Activated CD8-positive, alpha-beta memory T cell treated with anti-CD3 and anti-CD28 coated beads, Interleukin-2, amount 50 U/mL, for 24 hours (primary cell): ENCODE measurements around the gene ORAI2.
"Not testable (repeated sequence)": the region's sequence is repeated elsewhere in the genome, so short reads cannot be mapped to it uniquely, and the experiment has no call there.

Experiments used
- DNase-seq: peaks from one replicate; pipeline ENCODE4 v3.0.0-alpha.2; 2020; ENCODE audit errors: extremely low read depth

ORAI2 gene

DNA sequence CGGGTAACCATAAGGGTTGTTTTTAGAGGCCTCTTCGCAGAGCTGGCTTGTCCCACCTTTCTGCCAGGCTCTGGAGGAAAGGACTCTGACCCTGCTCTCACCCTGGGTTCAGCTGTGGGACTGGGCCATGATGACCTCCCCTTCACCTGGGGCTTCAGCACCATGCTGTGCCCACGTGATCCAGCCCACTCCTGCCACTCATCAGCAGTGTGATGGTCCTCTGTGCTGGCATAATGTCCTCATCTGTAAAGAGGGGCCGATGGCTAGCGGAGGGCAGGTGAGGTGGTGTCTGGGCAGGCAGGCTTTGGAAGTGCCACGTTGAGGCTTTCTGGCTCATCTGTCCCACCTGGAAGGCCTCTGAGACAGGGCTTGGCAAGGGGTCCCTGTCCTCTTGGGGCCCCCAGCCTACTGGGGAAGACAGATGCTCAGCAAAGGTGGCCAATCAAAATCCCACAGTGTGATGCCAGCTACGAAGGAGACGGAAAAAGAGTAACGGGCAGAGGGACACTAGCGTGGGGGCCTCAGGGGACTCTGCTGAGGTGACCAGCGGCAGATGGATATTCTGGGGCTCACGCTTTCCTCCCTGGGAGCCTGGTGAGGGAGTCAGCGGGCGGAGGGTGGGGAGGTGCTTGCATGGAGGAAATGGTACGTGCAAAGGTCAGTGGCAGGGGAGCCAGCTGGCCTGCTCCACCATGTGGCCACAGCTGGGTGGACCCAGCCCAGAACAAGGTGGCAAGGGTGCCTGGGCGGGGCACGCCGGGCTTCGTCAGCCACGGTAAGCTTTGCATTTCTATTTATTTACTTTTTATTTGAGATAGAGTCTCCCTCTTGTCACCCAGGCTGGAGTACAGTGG lies 36.8 kb downstream of the ORAI2 start:
- no peak for DNase-seq

DNA sequence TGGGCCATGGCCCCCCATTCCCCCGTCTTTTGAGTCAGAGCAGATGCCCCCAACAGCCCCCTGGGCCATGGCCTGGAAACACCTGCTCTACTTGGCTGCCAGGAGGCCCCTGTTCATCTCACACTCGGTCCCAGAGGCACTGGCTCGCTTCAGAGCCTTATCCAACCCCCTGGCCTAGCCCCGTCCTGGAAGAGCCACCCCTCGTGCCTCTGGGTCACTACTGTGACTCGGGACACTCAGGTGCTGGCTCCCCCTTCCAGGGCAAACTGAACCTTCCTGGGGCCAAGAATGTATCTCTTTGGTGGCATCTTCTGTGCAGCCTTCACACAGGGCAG lies 38.4 kb downstream of the ORAI2 start:
- no peak for DNase-seq

DNA sequence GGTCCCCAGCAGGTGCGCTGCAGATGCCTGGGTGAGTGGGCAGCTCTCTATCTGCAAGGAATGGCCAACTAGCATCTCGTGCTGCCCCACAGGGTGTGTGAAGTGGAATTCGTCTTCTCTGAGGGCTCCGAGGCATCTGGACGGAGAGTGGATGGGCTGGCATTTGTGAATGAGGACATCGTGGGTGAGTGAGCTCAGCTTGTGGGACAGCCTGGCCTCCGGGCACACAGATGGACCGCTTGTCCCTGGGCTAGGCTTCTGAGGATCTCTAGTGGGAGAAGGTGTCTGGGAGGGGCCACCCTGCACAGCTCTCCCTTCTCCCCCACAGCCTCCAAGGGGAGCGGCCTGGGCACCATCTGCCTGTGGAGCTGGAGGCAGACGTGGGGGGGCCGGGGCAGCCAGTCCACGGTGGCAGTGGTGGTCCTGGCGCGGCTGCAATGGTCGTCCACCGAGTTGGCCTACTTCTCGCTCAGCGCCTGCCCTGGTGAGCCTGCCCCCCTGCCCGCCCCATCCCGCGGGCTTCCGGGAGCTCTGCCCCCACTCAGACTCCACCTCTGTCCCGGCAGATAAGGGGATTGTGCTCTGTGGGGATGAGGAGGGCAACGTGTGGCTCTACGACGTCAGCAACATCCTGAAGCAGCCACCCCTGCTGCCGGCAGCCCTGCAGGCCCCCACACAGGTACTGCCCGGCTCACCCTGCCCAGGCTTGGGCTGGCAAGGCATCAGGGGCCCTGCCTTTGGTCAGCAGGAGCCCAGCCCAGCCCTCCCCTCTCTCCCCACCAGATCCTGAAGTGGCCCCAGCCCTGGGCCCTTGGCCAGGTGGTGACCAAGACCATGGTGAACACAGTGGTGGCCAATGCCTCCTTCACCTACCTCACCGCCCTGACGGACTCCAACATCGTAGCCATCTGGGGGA lies 39.0 kb downstream of the ORAI2 start:
- DNase-seq, result no peak

DNA sequence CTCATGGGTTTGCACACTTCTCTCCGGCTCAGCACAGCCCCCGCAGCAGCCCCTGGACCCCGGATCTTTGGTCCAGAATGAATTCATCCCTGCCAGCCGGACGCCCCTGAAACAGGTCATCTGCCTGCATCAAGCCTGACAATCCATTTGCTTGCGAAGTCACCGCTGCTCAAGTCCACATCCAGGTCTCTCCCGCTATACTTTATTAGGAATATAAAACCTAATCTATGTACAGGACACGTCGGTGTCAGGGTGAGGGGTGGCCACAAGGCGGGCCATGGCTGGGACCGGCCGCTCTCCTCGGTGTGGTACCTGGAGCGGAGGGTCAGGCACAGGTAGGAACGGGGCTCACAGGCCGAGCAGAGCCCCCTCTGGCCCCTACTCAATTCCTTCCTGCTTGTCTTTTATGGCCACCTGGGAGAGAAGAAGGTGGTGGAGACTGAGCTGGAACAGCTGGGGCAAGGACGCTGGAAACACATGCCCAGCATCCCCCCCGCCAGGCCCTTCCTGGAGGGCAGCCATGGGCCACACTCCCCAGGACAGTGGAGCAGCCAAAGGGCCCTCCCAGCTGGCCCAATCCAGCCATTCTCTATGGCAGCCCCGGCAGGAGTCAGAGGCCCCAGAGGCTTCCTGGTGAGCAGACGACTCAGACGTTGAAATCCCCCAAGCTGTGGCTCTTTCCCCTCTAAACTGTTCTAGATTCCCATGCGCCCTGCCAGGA lies 40.1 kb downstream of the ORAI2 start:
- DNase-seq, result no peak

DNA sequence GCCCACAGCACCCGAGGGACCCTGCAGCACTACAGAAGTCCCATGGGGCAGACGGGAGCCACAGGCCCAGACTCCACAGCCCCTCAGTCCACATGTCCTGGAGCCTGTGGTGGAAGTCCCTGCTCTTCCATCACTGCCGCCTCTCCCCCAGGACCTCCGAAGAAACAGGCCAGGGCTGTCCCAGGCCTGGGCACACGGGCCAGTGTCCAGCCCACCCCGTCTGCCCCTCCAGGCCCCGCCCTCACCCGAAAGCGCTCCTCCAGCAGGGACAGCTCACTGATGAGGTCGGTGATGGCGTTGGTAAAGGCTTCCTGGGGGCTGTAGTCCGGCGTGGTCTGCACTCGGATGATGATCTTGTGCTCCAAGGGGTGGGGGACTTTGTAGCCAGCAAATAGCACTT lies 40.7 kb downstream of the ORAI2 start:
- not testable (repeated sequence) for DNase-seq

DNA sequence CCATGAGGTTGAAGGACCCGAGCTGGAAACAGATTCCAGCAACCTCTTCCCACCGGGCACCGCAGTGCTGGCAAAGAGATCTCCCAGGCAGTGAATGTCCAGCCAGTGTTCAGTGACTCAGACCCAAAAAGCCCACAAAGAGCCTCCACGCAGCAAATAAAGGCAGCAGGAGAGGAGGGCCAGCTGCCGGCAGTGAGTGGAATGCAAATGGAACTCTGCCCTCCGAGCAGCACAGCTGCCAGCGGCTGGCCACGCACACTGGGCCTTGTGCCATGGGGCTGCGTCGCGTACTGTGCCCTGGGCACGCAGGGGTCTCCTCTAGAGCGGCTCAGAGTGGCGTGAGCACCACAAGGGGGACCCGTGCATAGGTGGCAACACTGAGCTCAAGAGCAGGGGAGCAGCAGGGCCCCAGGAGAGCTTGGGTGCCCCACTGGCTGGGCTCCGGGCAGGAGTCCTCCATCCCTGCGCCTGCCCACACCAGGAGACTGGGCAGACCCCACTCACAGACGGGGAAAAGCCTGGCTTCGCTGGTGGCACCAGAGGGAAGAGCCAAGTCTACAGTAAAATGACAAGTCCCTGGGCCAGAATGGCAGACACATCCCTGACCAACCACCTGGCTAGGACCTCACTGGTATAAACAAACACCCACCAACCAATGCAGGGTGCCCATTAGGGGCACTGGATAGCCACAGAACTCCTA lies 41.5 kb downstream of the ORAI2 start:
- DNase-seq, result not testable (repeated sequence)

DNA sequence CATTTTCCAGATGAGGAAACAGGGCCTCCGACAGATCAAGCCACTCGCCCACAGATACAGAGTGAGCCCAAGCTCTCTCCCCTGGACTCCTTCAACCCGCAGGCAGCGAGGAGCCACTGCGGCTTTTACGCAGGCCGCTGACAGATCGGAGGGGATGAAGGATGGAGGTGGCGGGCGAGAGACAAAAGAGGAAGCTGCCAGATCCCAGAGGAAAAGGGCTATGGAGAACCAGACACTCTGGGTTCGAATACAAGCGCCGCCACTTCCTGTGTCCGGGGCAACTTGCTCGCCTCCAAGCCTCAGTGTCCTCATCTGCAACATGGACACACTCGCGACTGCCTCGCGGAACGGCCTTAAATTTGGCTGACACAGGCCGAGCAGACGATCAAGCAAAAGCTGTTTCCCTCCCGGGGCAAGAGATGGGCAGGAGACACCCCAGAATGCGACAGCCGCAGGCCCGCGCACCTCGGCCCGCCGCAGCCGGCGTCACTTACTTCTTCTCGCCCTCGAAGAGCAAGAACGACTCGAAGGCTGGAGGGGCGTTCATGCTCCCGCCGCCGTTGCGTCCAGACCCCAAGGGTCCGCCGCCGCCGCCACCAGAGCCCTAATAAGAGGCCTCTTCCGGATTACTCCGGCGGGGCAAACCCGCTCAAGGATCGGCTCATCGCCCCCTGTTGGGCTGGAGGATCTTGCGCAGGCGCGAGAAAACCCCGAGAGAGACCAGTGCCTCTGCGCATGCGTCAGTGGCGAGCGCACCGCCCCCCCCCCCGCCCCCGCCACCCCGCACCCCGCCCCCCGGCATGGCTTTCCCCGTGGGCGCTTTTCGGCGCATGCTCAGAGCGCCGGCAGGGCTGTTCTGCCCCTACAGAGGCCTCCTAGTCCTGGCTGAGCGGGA lies 45.2 kb downstream of the ORAI2 start, which contains the start of gene POLR2J:
Gene POLR2J (minus strand): TSS at position 609 of the 895 bp plus-strand sequence. CDS start 62 bp downstream, at position 547.
- peak; percentile 67 for DNase-seq

DNA sequence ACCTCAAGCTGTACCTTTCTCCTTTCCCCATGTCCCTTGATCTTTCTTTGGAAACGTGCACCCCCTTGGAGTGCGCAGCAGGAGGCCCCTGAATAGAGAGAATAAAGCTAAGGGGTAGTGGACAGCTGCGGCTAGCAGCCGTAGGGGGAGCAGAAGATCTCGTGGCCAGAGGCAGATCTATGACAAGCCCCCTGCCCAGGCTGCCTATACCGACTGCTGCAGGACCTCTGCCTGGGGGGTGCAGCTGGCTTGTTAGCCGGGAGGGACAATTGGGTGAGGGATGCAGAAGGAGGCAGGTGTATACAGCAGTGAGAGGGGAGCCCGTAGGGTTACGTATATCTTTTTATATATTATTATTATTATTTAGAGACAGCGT lies 45.8 kb downstream of the ORAI2 start:
- DNase-seq, result not testable (repeated sequence)

DNA sequence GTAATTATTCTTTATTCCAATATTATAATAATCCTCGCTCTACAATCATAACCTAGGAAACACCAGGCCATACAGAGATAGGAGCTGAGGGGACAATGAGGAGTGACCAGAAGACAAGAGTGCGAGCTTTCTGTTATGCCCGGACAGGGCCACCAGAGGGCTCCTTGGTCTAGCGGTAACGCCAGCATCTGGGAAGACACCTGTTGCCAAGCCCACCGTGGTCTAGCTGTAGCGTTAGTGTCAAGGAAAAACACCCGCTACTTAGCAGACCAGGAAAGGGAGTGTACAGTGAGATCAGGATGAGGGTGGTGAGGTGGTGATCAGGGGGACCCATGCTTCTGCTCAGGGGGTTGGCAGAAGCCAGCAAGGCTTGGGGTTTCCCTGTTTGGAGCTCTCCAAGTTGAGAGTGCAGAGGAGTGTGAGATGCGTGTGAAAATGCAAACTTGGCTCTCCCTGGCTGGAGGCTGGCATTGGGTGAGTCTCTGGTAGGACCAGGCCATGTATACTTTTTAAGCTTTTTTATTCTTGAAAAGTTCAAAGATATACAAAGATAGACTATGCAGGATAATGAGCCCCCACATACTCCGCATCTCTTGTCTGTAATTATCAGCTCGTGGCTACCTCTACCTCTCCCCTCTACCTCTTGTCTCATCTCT lies 46.7 kb downstream of the ORAI2 start:
- DNase-seq, result not testable (repeated sequence)

DNA sequence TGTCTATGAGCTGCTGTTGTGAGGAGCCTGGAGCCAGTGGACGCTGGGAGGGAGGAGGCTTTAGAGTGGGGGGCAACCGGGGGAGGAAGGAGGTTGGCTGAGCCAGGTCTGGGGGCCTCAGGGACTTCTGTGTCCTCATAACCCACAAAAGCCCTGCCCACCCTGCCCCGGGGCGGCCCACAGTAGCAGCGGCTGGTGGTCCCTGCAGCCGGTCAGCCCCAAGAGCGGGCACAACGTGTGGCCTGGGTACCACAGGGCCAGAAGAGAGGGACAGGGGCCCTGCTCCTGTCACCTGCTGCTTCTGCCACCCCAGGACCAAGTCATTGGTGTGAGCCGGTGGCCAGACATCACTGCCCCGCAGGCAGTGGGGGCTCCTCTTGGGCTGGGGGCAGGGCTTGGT lies 48.6 kb downstream of the ORAI2 start:
- DNase-seq, result not testable (repeated sequence)

DNA sequence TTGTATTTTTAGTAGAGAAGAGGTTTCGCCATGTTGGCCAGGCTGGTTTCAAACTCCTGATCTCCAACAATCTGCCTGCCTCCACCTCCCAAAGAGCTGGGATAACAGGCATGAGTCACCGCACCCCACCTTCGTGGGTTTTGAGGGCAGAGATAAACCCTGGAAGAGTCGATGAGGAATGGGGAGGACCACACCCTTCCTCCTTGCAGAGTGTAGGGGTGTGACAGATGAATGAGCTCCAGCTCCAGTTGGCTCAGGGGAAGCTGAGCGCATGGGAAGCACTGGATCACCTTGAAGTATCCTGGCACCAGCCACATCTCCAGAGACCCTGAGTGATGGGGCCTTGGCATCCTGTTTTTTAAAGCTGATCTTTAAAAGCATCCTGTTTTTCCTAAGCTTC lies 50.9 kb downstream of the ORAI2 start:
- not testable (repeated sequence) for DNase-seq

DNA sequence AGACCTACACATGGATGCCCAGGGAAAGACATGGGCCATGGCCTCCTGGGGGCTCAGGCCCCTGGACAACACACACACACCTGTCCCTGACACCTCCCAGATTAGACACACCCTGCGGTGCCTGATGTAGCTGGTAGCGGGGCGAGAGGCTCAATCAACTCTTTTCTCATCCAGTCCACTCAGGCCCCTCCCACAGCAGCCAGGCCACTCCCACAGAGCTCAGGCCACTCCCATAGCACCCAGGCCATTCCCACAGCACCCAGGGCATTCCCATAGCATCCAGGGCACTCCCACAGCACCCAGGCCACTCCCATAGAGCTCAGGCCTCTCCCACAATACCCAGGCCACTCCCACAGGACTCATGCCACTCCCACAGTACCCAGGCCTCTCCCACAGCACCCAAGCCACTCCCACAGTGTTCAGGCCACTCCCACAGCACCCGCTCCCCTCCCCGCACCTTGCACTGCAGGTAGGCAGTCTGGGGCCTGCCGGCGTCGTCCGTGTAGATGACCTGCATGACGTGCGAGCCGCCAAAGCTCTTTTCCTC lies 57.2 kb downstream of the ORAI2 start:
- not testable (repeated sequence) for DNase-seq

DNA sequence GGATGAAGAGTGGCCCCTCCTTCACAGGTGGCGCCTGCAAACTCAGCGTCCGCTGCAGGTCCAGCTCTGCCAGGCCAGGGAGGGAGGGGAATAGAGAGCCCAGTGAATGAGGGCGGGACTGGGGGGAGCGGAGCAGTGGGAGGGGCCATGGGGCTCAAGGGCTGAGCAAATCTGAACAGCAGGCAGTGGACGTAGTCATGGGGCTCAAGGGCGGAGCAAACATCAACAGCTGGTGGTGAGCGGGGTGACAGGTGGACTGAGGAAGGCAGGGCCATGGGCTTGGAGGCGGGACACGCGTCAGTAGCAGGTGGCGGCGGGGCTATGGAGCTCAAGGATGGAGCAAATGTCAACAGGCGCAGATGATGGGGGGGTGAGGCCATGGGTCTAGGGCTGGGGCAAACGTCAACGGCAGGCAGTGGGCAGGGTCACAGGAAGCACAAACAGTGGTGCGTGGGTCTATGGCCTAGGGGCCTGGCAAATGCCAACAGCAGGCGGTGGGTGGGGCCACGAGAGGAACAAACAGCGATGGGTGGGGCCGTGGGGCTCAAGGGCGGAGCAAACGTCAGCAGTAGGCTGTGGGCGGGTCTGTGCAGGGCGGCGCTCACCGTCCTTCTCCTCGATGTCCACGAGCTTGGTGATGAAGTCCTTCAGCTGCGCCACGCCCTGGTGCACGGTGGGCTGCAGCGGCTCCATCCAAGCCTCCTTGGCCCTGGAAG lies 60.0 kb downstream of the ORAI2 start:
- not testable (repeated sequence) for DNase-seq

DNA sequence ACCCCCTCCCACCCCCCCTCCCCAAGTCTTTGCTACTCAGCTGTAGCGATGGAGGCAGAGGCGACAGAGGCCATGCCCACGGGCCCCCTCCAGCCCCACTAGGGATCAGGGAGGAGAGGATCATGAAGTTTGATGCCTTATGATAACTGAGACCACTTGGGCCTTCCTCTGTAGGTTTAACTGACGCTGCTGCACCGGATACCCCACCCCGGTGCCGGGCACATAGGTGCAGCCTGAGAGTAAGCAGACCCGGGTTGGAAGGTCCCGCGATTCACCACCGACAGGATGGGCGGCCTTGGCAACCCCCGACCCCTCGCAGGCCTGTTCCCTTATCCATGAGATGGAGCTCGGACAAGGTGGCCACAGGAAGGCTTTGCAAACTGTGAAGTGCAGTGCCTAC lies 60.7 kb downstream of the ORAI2 start:
- not testable (repeated sequence) for DNase-seq

DNA sequence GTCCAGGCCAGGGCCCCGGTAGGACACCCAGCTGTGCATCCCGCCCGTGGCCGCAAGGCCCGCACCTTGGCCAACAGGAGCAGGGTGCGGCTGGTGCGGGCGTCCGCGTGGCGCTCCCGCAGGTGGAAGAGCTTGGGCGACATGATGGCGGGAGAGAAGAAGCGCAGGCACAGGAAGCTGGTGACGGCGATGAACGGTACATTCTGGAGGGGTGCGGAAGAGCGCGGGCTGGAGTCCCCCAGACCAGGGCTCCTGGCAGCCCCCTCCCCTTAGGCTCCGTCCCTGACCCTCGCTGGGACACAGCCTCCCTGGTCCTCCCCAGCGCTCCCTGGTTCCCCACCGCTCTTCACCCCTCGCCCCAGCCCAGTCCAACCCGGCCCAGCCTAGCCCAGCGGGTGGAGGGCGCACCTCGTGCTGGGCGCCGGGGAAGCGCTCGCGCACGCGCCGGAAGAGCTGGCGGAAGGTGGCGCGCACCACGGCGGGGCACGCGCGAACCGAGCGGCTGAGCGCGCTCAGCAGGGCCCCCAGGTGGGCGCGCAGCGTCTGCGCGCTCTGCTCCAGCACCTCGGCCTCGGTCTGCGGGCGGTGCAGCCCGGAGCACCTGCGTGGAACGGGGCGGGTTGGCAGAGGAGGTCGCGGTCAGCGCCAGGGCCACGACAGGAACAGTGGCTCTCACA lies 61.2 kb downstream of the ORAI2 start:
- not testable (repeated sequence) for DNase-seq

DNA sequence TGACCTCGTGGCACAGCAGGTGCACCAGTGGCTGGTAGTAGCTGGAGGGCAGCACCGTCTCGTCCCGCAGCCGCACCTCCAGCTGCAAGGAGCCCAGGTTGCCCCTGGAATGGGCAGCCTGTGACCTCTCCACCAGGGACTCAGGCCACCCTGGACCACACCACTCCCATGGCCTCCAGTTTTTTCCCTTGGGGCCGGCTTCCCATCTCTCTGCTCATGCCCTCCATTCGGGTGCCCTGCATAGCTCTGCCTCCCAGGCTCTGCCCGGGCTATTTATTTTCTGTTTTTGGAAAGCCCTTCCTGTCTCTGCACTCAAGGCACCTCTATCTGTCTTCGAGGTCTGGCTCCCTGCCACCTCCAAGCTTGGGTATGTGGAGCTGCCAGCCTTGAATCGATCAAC lies 63.5 kb downstream of the ORAI2 start:
- DNase-seq, result not testable (repeated sequence)

DNA sequence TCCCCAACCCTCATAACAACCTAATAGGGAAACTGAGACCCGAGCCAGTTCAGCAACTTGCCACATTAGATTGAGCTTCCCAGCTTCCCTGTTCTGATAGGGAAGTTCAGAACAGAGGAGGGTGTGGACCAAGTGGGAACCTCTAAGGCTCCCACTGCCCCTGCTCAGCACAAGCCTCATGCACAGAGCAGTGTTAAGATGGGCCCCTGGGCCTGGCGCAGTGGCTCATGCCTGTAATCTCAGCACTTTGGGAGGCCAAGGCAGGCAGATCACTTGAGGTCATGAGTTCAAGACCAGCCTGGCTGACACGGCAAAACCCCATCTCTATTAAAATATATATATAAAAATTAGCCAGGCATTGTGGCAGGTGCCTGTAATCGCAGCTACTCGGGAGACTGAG lies 63.9 kb downstream of the ORAI2 start:
- DNase-seq, result not testable (repeated sequence)

DNA sequence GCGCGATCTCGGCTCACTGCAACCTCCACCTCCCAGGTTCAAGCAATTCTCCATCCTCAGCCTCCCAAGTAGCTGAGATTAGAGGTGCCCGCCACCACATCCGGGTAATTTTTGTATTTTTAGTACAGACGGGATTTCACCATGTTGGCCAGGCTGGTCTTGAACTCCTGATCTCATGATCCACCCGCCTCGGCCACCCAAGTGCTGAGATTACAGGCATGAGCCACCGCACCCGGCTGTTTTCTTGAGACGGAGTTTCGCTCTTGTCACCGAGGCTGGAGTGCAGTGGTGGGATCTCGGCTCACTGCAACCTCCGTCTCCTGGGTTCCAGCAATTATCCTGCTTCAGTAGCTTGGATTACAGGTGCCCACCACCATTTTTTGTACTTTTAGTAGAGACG lies 64.9 kb downstream of the ORAI2 start:
- not testable (repeated sequence) for DNase-seq
